ENCODE measurements around the gene RRP15. TPM values are rescaled to one million over a fixed set of nuclear protein-coding genes. Genes with fewer than 3 reads are reported as not detected.
A peak's percentile ranks its signal among the peaks of the same experiment; 100 is the strongest.

RRP15 gene
- total and polyA plus RNA-seq, 2 of the 13 experiments (the other 11 are each of a cell fraction or from before 2014, with no cell fraction given): 2.1 to 37.5 TPM

GRCh38 chr1:218330043-218330623, 45.0 kb downstream of the RRP15 start (continued):
- no peak for TF ChIP-seq REL (CRISPR knock-in tag; conservative IDR thresholded peaks at IDR 0.05)
- peak; percentile 84 for TF ChIP-seq STAG1 (CRISPR knock-in tag; IDR thresholded peaks at IDR 0.05)

GRCh38 chr1:218332416-218332815, 47.3 kb downstream of the RRP15 start:
- Histone ChIP-seq H3K27ac (ENCODE audit: extremely low read length, insufficient read depth, low read length) (no peak overlapping the region), H3K4me1 (ENCODE audit: insufficient read depth, low read length) (peaks cover 7% of the 10 kb centered on the region), H4K20me1 (ENCODE audit: insufficient read depth, low read length) (no peaks in the 10 kb centered on the region), H3K9me3 (ENCODE audit: low read length) (no peaks in the 10 kb centered on the region), H2AFZ (ENCODE audit: low read length) (no peak overlapping the region), H3K36me3 (replicated peaks in 1 of 2; ENCODE audit: control insufficient read depth in 1 of 2, insufficient read depth in 2 of 2, low read length in 2 of 2) (peaks cover 0 to 3% of the 10 kb centered on the region in 2 experiments; a peak in 2 of 5 replicates), H3K27me3 (ENCODE audit: control insufficient read depth in 1 of 2, insufficient read depth in 2 of 2, low read length in 2 of 2) (no peaks in the 10 kb centered on the region; a peak in 1 of 5 replicates), H3K9ac (ENCODE audit: insufficient read depth, low read depth, low read length) (no peak overlapping the region), H3K4me2 (ENCODE audit: low read depth, low read length) (no peak overlapping the region), H3K79me2 (ENCODE audit: insufficient read depth, low read length) (no peaks in the 10 kb centered on the region), H3K4me3 (replicated peaks in 1 of 3; ENCODE audit: insufficient read depth in 1 of 3, low read depth in 2 of 3, low read length in 3 of 3) (no peak overlapping the region)
- CTCF ChIA-PET (ENCODE audit: low intra/inter-chr PET ratio, low total read pairs): no interaction called here
- FAIRE-seq: no peak
- in situ Hi-C loops (cut with HindIII; ENCODE audit: extremely low pct_ligation_motif_present, low pct_unique_long_range_greater_than_20kb): loop anchor here (10.0 to 25.0 kb wide), 3 partner anchors 655 to 1232 kb away; no protein-coding TSS in a partner anchor
- POLR2A ChIA-PET: no interaction called here
- BruUV-seq (replicated peaks): no TSS peak
- no peak for ATAC-seq
- no peak for DNase-seq (ENCODE audit: low spot score)
- intact Hi-C loops (cut with micrococcal nuclease; ENCODE audit: unreplicated experiment): loop anchor here (5.0 to 10.0 kb wide), 3 partner anchors 312 to 1235 kb away; no protein-coding TSS in a partner anchor
- TF ChIP-seq NR2F1 (CRISPR knock-in tag; IDR thresholded peaks at IDR 0.05): no peak
- no peak for TF ChIP-seq YEATS2 (CRISPR knock-in tag; IDR thresholded peaks at IDR 0.05; ENCODE audit: borderline replicate concordance)
- TF ChIP-seq CCDC6 (CRISPR knock-in tag; IDR thresholded peaks at IDR 0.05): no peak
- TF ChIP-seq TAF1 (CRISPR knock-in tag; IDR thresholded peaks at IDR 0.05): no peak
- TF ChIP-seq ZNF264 (CRISPR knock-in tag; IDR thresholded peaks at IDR 0.05): no peak
- TF ChIP-seq, protein P1, sequence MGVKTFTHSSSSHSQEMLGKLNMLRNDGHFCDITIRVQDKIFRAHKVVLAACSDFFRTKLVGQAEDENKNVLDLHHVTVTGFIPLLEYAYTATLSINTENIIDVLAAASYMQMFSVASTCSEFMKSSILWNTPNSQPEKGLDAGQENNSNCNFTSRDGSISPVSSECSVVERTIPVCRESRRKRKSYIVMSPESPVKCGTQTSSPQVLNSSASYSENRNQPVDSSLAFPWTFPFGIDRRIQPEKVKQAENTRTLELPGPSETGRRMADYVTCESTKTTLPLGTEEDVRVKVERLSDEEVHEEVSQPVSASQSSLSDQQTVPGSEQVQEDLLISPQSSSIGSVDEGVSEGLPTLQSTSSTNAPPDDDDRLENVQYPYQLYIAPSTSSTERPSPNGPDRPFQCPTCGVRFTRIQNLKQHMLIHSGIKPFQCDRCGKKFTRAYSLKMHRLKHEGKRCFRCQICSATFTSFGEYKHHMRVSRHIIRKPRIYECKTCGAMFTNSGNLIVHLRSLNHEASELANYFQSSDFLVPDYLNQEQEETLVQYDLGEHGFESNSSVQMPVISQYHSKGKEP (CRISPR knock-in tag; IDR thresholded peaks at IDR 0.05): no peak
- no peak for TF ChIP-seq ZNF30 (CRISPR knock-in tag; IDR thresholded peaks at IDR 0.05)
- no peak for TF ChIP-seq EZH2 (conservative IDR thresholded peaks at IDR 0.05; ENCODE audit: low read depth, low read length)
- no peak for TF ChIP-seq ZNF207 (IDR thresholded peaks at IDR 0.05; ENCODE audit: borderline replicate concordance)
- no peak for TF ChIP-seq HCFC1 (IDR thresholded peaks at IDR 0.05; ENCODE audit: low read depth, low read length)
- no peak for TF ChIP-seq ZSCAN30 (CRISPR knock-in tag; IDR thresholded peaks at IDR 0.05)
- no peak for TF ChIP-seq KDM5B (CRISPR knock-in tag; IDR thresholded peaks at IDR 0.05; ENCODE audit: borderline replicate concordance)
- TF ChIP-seq ATF5 (CRISPR knock-in tag; IDR thresholded peaks at IDR 0.05; ENCODE audit: low read depth): no peak
- TF ChIP-seq ATF3 (CRISPR knock-in tag; IDR thresholded peaks at IDR 0.05): no peak
- TF ChIP-seq UBTF (CRISPR knock-in tag; IDR thresholded peaks at IDR 0.05): no peak
- TF ChIP-seq, protein P2, sequence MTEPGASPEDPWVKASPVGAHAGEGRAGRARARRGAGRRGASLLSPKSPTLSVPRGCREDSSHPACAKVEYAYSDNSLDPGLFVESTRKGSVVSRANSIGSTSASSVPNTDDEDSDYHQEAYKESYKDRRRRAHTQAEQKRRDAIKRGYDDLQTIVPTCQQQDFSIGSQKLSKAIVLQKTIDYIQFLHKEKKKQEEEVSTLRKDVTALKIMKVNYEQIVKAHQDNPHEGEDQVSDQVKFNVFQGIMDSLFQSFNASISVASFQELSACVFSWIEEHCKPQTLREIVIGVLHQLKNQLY (CRISPR knock-in tag; IDR thresholded peaks at IDR 0.05): no peak
- no peak for TF ChIP-seq NR3C1 (CRISPR knock-in tag; IDR thresholded peaks at IDR 0.05)

Measured in HepG2 (cell line).